HepG2 (cell line): ENCODE data around the gene LIPE. TPM values are rescaled to one million over a fixed set of nuclear protein-coding genes. Genes with fewer than 3 reads are reported as not detected.

Experiments
- ATAC-seq: fragments of 200-7000 bp; cut with Tn5 transposase; 3 replicates; pipeline ENCODE4 v1.9.1; 2020; ENCODE audit warnings: mild to moderate bottlenecking, moderate library complexity
- BruUV-seq: library from RNA; stranded (reverse); fragments of 400-500 nt; replicated peaks from 2 replicates; lab custom pipeline; 2021; lab: Mats Ljungman, UMichigan
- CTCF ChIA-PET: fragments of 300-600 bp; formaldehyde crosslinking; extraction: SDS; loops from one replicate; lab custom pipeline; 2021; ENCODE audit warnings: low total read pairs, inconsistent platforms, low intra/inter-chr PET ratio; lab: Yijun Ruan, JAX
- POLR2A ChIA-PET: fragments of 350-600 bp; sonication (Branson Sonifier 250); formaldehyde crosslinking; loops from one replicate; lab custom pipeline; 2020; ENCODE audit warnings: antibody characterized with exemption, inconsistent platforms; lab: Yijun Ruan, JAX
- DNase-seq: peaks from one replicate; pipeline ENCODE4 v3.0.0-alpha.2; 2015; ENCODE audit warnings: low spot score
- FAIRE-seq: peaks from 3 replicates; lab custom pipeline; 2011; peaks lifted over from hg19 to GRCh38; lab: Jason Lieb, UNC
- H2AFZ ChIP-seq: one replicate; pipeline ENCODE4 v1.6.1; 2011; ENCODE audit warnings: low read length, inconsistent platforms
- H3K27ac ChIP-seq: fragments of 300-600 bp; 3 replicates; pipeline ENCODE4 v1.8.0; 2011; ENCODE audit warnings: mixed run types, mild to moderate bottlenecking, mixed read lengths, low read length, inconsistent platforms; ENCODE audit not compliant: insufficient read depth; ENCODE audit errors: extremely low read length
- H3K27me3 ChIP-seq, 2 experiments: fragments of 200-600 bp in 1 of 2; 2 replicates in 1 of 2; 3 replicates in 1 of 2; pipeline versions ENCODE4 v1.6.0 to v1.8.0; 2011; ENCODE audit warnings: low read length in 2 of 2, mild to moderate bottlenecking in 2 of 2, moderate library complexity in 2 of 2, inconsistent platforms in 1 of 2; ENCODE audit not compliant: insufficient read depth in 2 of 2, control insufficient read depth in 1 of 2
- H3K36me3 ChIP-seq, 2 experiments: fragments of 200-600 bp in 1 of 2; replicated peaks in 1 of 2; 2 replicates in 1 of 2; 3 replicates in 1 of 2; pipeline versions ENCODE4 v1.5.1 to v1.8.0; 2011; ENCODE audit warnings: low read length in 2 of 2, inconsistent platforms in 1 of 2; ENCODE audit not compliant: insufficient read depth in 2 of 2, control insufficient read depth in 1 of 2
- H3K4me1 ChIP-seq: 2 replicates; pipeline ENCODE4 v1.5.1; 2012; ENCODE audit warnings: low read length, inconsistent platforms; ENCODE audit not compliant: insufficient read depth
- H3K4me2 ChIP-seq: 2 replicates; pipeline ENCODE4 v1.6.0; 2011; ENCODE audit warnings: low read depth, low read length, inconsistent platforms
- H3K4me3 ChIP-seq, 3 experiments: fragments of 200-600 bp in 1 of 3; sonication (generic), shearing (Covaris generic) in 1 of 3; replicated peaks in 1 of 3; 2 replicates each; pipeline ENCODE4 v1.5.1; 2011 to 2016; ENCODE audit warnings: low read length in 3 of 3, inconsistent platforms in 2 of 3, low read depth in 2 of 3, mild to moderate bottlenecking in 2 of 3, control low read depth in 1 of 3, mixed read lengths in 1 of 3; ENCODE audit not compliant: insufficient read depth in 1 of 3
- H3K79me2 ChIP-seq: one replicate; pipeline ENCODE4 v1.6.1; 2011; ENCODE audit warnings: low read length, inconsistent platforms; ENCODE audit not compliant: insufficient read depth
- H3K9ac ChIP-seq: 2 replicates; pipeline ENCODE4 v1.6.0; 2011; ENCODE audit warnings: mild to moderate bottlenecking, low read depth, low read length, inconsistent platforms; ENCODE audit not compliant: insufficient read depth
- H3K9me3 ChIP-seq: 2 replicates; pipeline ENCODE4 v1.5.1; 2012; ENCODE audit warnings: mild to moderate bottlenecking, low read length
- H4K20me1 ChIP-seq: 2 replicates; pipeline ENCODE4 v1.6.0; 2011; ENCODE audit warnings: inconsistent platforms, mild to moderate bottlenecking, low read length, moderate library complexity; ENCODE audit not compliant: insufficient read depth
- NCOA2 ChIP-seq: sonication (generic); formaldehyde crosslinking; IDR thresholded peaks from 2 replicates; pipeline ENCODE4 v1.8.0; 2022; ENCODE audit warnings: inconsistent platforms
- SMC3 ChIP-seq: IDR thresholded peaks from 2 replicates; pipeline ENCODE4 v1.6.1; 2011; ENCODE audit warnings: low read length, improper control_type of control experiment
- SUZ12 ChIP-seq: fragments of 150-350 bp; IDR thresholded peaks from 2 replicates; pipeline ENCODE4 v1.6.1; 2014; ENCODE audit warnings: low read depth, low read length
- ZFP36 ChIP-seq: fragments of 150-350 bp; IDR thresholded peaks from 2 replicates; pipeline ENCODE4 v1.6.1; 2018; ENCODE audit warnings: borderline replicate concordance, low read length, low read depth; ENCODE audit not compliant: partially characterized antibody
- ZMYM2 ChIP-seq: sonication (generic); formaldehyde crosslinking; IDR thresholded peaks from 2 replicates; pipeline ENCODE4 v1.8.0; 2022; ENCODE audit warnings: mild to moderate bottlenecking, missing genetic modification reagents
- WGBS: methylation state at CpG from one replicate; pipeline ENCODE4 v1.1.6; 2017; ENCODE audit warnings: low lambda C conversion rate; 5-methylcytosine and 5-hydroxymethylcytosine counted together
- in situ Hi-C: cut with HindIII; loops from 2 replicates; pipeline ENCODE4 v1.10.0; 2017; ENCODE audit warnings: low pct_unique_long_range_greater_than_20kb; ENCODE audit not compliant: extremely low pct_ligation_motif_present
- intact Hi-C: fragments of 100-400 bp; cut with micrococcal nuclease; formaldehyde crosslinking; loops from one replicate; pipeline ENCODE4 v1.10.0; 2022; ENCODE audit not compliant: unreplicated experiment
- polyA plus RNA-seq, 8 experiments: library from polyadenylated mRNA; depleted of rRNA in 3 of 8; stranded (reverse) in 7 of 8; unstranded in 1 of 8; fragments of >200 nt; fragmentation: Illumina TruSeq in 4 of 8; extraction: Trizol in 4 of 8; gene quantifications; 2 replicates each; pipeline versions ENCODE4 v1.2.1 to v1.2.3, GENCODE V29; 2011 to 2016; ENCODE audit warnings: low read depth in 4 of 8, missing spikeins in 1 of 8, mixed read lengths in 1 of 8; ENCODE audit not compliant: insufficient read depth in 1 of 8
- total RNA-seq, 5 experiments: library from RNA; depleted of rRNA; stranded (reverse); fragments of >200 nt; fragmentation: Illumina TruSeq; extraction: Trizol; gene quantifications; 2 replicates each; pipeline ENCODE4 v1.2.3, GENCODE V29; 2016; ENCODE audit warnings: low read depth in 1 of 5
- TF ChIP-seq, protein P1 (sequence below): sonication (generic); formaldehyde crosslinking; IDR thresholded peaks from 2 replicates; pipeline ENCODE4 v1.4.0; 2020; ENCODE audit warnings: missing genetic modification reagents
- TF ChIP-seq, protein P2 (sequence below): sonication (generic); formaldehyde crosslinking; IDR thresholded peaks from 2 replicates; pipeline ENCODE4 v1.5.1; 2020; ENCODE audit warnings: missing genetic modification reagents, mild to moderate bottlenecking, borderline replicate concordance

Gene LIPE
- total and polyA plus RNA-seq, 2 of the 13 experiments (the other 11 are each of a cell fraction or from before 2014, with no cell fraction given), result not detected

GRCh38 chr19:42369433-42370067 is 57.6 kb downstream of the LIPE start:
- Histone ChIP-seq H3K4me2 (no peak overlapping the region), H4K20me1 (no peaks in the 10 kb centered on the region), H3K36me3 (peaks cover 0 to 2% of the 10 kb centered on the region in 2 experiments; a peak in 2 of 5 replicates), H3K27me3 (no peaks in the 10 kb centered on the region), H3K9ac (no peak overlapping the region), H3K9me3 (no peaks in the 10 kb centered on the region; the same call in 1 of the 2 replicates), H3K79me2 (no peaks in the 10 kb centered on the region), H3K4me1 (no peaks in the 10 kb centered on the region), H3K4me3 (no peak overlapping the region), H2AFZ (no peak overlapping the region), H3K27ac (no peak overlapping the region)
- in situ Hi-C loops, result no loop called here
- DNase-seq (no peak), FAIRE-seq (no peak), ATAC-seq (no peak; the same call in 2 of the 3 replicates)
- CTCF ChIA-PET, result no interaction called here
- WGBS, result 94% methylated on average over 20 of the region's 27 CpGs
- POLR2A ChIA-PET, result no interaction called here
- TF ChIP-seq NCOA2 (CRISPR knock-in tag), result no peak
- intact Hi-C loops, result no loop called here
- BruUV-seq, result no TSS peak

- POLR2A ChIA-PET, result no interaction called here
- CTCF ChIA-PET, result no interaction called here
- intact Hi-C loops, result no loop called here
- in situ Hi-C loops, result no loop called here
- FAIRE-seq, result no peak
- H3K27ac ChIP-seq, result no peak overlapping the region
- peaks cover 5 to 10% of the 10 kb centered on the region in 2 experiments for H3K36me3 ChIP-seq
- no TSS peak for BruUV-seq
- no peaks in the 10 kb centered on the region for H3K4me1 ChIP-seq
- H4K20me1 ChIP-seq, result no peaks in the 10 kb centered on the region
- WGBS, result 96% methylated on average over 8 of the region's 15 CpGs
- H3K27me3 ChIP-seq, result no peaks in the 10 kb centered on the region
- no peaks in the 10 kb centered on the region for H3K79me2 ChIP-seq
- no peak for DNase-seq
- H3K4me2 ChIP-seq, result no peak overlapping the region
- no peak; the same call in 2 of the 3 replicates for ATAC-seq
- peaks cover 7% of the 10 kb centered on the region for H3K9me3 ChIP-seq
- TF ChIP-seq ZFP36 (no peak), ZMYM2 (CRISPR knock-in tag) (no peak), SUZ12 (no peak), SMC3 (no peak)
- TF ChIP-seq, protein P1, sequence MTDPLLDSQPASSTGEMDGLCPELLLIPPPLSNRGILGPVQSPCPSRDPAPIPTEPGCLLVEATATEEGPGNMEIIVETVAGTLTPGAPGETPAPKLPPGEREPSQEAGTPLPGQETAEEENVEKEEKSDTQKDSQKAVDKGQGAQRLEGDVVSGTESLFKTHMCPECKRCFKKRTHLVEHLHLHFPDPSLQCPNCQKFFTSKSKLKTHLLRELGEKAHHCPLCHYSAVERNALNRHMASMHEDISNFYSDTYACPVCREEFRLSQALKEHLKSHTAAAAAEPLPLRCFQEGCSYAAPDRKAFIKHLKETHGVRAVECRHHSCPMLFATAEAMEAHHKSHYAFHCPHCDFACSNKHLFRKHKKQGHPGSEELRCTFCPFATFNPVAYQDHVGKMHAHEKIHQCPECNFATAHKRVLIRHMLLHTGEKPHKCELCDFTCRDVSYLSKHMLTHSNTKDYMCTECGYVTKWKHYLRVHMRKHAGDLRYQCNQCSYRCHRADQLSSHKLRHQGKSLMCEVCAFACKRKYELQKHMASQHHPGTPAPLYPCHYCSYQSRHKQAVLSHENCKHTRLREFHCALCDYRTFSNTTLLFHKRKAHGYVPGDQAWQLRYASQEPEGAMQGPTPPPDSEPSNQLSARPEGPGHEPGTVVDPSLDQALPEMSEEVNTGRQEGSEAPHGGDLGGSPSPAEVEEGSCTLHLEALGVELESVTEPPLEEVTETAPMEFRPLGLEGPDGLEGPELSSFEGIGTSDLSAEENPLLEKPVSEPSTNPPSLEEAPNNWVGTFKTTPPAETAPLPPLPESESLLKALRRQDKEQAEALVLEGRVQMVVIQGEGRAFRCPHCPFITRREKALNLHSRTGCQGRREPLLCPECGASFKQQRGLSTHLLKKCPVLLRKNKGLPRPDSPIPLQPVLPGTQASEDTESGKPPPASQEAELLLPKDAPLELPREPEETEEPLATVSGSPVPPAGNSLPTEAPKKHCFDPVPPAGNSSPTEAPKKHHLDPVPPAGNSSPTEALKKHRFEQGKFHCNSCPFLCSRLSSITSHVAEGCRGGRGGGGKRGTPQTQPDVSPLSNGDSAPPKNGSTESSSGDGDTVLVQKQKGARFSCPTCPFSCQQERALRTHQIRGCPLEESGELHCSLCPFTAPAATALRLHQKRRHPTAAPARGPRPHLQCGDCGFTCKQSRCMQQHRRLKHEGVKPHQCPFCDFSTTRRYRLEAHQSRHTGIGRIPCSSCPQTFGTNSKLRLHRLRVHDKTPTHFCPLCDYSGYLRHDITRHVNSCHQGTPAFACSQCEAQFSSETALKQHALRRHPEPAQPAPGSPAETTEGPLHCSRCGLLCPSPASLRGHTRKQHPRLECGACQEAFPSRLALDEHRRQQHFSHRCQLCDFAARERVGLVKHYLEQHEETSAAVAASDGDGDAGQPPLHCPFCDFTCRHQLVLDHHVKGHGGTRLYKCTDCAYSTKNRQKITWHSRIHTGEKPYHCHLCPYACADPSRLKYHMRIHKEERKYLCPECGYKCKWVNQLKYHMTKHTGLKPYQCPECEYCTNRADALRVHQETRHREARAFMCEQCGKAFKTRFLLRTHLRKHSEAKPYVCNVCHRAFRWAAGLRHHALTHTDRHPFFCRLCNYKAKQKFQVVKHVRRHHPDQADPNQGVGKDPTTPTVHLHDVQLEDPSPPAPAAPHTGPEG (CRISPR knock-in tag), result no peak
- TF ChIP-seq, protein P2, sequence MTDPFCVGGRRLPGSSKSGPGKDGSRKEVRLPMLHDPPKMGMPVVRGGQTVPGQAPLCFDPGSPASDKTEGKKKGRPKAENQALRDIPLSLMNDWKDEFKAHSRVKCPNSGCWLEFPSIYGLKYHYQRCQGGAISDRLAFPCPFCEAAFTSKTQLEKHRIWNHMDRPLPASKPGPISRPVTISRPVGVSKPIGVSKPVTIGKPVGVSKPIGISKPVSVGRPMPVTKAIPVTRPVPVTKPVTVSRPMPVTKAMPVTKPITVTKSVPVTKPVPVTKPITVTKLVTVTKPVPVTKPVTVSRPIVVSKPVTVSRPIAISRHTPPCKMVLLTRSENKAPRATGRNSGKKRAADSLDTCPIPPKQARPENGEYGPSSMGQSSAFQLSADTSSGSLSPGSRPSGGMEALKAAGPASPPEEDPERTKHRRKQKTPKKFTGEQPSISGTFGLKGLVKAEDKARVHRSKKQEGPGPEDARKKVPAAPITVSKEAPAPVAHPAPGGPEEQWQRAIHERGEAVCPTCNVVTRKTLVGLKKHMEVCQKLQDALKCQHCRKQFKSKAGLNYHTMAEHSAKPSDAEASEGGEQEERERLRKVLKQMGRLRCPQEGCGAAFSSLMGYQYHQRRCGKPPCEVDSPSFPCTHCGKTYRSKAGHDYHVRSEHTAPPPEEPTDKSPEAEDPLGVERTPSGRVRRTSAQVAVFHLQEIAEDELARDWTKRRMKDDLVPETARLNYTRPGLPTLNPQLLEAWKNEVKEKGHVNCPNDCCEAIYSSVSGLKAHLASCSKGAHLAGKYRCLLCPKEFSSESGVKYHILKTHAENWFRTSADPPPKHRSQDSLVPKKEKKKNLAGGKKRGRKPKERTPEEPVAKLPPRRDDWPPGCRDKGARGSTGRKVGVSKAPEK (CRISPR knock-in tag), result no peak
- H3K9ac ChIP-seq, result no peak overlapping the region
- H2AFZ ChIP-seq, result no peak overlapping the region
- no peak overlapping the region for H3K4me3 ChIP-seq
These were observed 58.4 kb downstream of the LIPE start for GRCh38 chr19:42368765-42369164.
